Measurements from ENCODE around the gene C19orf38. TPM values are rescaled to one million over a fixed set of nuclear protein-coding genes. Genes with fewer than 3 reads are reported as not detected.

The C19orf38 gene
- total RNA-seq, 2 experiments from 2014 or later, result 1.8 to 2.1 TPM

DNA sequence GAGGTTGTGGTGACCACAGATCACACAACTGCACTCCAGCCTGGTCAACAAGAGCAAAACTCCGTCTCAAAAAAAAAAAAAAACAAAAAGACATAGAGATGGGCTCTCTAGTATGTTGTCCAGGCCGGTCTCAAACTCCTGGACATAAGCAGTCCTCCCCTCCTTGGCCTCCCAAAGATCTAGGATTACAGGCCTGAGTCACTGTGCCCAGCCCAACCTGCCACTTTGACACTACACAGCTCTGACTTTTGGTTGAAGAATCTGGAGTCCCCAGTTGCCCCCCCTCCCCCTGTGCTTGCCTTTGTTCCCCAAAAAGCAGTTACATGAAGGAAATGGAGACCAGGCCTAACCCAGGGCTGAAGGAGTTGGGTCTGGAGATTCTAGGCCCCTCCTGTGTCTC is 36.1 kb downstream of the C19orf38 start:
- ATAC-seq (ENCODE audit: poor library complexity) (no peak), DNase-seq (no peak)
- TF ChIP-seq, protein P1, sequence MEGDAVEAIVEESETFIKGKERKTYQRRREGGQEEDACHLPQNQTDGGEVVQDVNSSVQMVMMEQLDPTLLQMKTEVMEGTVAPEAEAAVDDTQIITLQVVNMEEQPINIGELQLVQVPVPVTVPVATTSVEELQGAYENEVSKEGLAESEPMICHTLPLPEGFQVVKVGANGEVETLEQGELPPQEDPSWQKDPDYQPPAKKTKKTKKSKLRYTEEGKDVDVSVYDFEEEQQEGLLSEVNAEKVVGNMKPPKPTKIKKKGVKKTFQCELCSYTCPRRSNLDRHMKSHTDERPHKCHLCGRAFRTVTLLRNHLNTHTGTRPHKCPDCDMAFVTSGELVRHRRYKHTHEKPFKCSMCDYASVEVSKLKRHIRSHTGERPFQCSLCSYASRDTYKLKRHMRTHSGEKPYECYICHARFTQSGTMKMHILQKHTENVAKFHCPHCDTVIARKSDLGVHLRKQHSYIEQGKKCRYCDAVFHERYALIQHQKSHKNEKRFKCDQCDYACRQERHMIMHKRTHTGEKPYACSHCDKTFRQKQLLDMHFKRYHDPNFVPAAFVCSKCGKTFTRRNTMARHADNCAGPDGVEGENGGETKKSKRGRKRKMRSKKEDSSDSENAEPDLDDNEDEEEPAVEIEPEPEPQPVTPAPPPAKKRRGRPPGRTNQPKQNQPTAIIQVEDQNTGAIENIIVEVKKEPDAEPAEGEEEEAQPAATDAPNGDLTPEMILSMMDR (IDR thresholded peaks at IDR 0.05), result no peak
- no peaks in the 10 kb centered on the region for H3K27me3 ChIP-seq (ENCODE audit: control insufficient read depth in 1 of 2, insufficient read depth in 2 of 2, low read length in 2 of 2)
- POLR2A ChIA-PET, result no interaction called here
- CTCF ChIA-PET, result no interaction called here
- Mint-ChIP-seq H3K9me3 (no peaks in the 10 kb centered on the region), H3K4me3 (no peak overlapping the region), H3K4me1 (ENCODE audit: low read depth) (peaks cover 3% of the 10 kb centered on the region), H3K27me3 (no peaks in the 10 kb centered on the region), H3K27ac (no peak overlapping the region), H3K36me3 (ENCODE audit: low read depth) (no peaks in the 10 kb centered on the region)
- H3K36me3 ChIP-seq (ENCODE audit: insufficient read depth, low read length), result peaks cover 7% of the 10 kb centered on the region
- H3K27ac ChIP-seq (ENCODE audit: low read depth in 1 of 2, low read length in 2 of 2), result no peak overlapping the region
- H3K4me1 ChIP-seq (ENCODE audit: insufficient read depth, low read length), result peaks cover 6% of the 10 kb centered on the region
- H3K9me3 ChIP-seq (ENCODE audit: control insufficient read depth in 1 of 2, insufficient read depth in 1 of 2, low read length in 2 of 2), result no peaks in the 10 kb centered on the region
- no peak overlapping the region for H3K4me3 ChIP-seq (ENCODE audit: low read length)
- intact Hi-C loops (cut with DNase I, micrococcal nuclease), result no loop called here

DNA sequence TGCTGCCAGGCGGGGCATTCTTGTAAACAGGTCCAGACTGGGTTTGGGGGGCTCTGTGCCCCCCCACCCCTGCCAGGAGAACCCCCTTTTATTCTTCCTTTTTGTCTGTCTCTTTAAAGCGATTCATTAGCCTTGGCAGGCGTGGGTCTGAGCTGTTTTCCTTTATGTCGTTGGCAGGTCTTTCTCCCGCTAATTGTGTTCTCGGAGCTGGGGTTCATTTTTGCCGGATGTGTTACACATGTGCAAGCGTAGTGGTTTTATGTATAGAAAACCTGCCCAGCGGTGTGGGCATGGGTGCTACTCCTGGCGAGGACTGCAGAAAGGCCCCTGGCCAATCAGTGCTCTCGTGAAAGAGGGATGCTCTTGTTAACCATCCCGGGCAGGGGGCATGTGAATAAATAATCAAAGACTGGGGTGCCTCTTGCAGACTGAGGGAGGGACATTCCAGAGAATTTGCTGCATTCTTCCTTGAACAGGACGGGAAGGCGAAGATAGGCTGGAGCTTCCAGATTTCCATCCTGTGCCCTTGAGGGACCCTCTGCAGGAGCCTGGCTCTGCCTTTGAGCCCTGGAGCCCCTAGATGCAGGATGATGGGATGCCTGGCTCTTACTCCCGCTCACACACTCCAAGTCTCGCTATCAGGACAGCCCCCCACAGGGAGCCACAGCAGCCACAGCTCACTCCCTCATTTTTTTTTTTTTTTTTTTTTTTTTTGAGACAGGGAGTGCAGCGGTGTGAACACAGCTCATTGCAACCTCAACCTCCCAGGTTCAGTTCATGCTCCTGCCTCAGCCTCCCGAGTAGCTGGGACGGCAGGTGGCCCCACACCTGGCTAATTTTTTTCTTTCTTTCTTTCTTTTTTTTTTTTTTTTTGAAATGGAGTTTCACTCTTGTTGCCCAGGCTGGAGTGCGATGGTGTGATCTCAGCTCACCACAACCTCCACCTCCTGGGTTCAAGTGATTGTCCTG is 37.3 kb downstream of the C19orf38 start:
- Mint-ChIP-seq H3K4me3 (no peak overlapping the region), H3K27ac (no peak overlapping the region), H3K4me1 (ENCODE audit: low read depth) (no peaks in the 10 kb centered on the region), H3K36me3 (ENCODE audit: low read depth) (no peaks in the 10 kb centered on the region), H3K27me3 (no peaks in the 10 kb centered on the region), H3K9me3 (no peaks in the 10 kb centered on the region)
- Histone ChIP-seq H3K9me3 (ENCODE audit: control insufficient read depth in 1 of 2, insufficient read depth in 1 of 2, low read length in 2 of 2) (no peaks in the 10 kb centered on the region), H3K4me3 (ENCODE audit: low read length) (no peak overlapping the region), H3K27ac (ENCODE audit: low read depth in 1 of 2, low read length in 2 of 2) (no peak overlapping the region), H3K27me3 (ENCODE audit: control insufficient read depth in 1 of 2, insufficient read depth in 2 of 2, low read length in 2 of 2) (no peaks in the 10 kb centered on the region), H3K4me1 (ENCODE audit: insufficient read depth, low read length) (no peaks in the 10 kb centered on the region), H3K36me3 (ENCODE audit: insufficient read depth, low read length) (peaks cover 2% of the 10 kb centered on the region)
- intact Hi-C loops (cut with DNase I, micrococcal nuclease), result no loop called here
- TF ChIP-seq, protein P1 (IDR thresholded peaks at IDR 0.05), result no peak
- DNase-seq (no peak), ATAC-seq (ENCODE audit: poor library complexity) (no peak)
- ChIA-PET CTCF (no interaction called here), POLR2A (no interaction called here)

DNA sequence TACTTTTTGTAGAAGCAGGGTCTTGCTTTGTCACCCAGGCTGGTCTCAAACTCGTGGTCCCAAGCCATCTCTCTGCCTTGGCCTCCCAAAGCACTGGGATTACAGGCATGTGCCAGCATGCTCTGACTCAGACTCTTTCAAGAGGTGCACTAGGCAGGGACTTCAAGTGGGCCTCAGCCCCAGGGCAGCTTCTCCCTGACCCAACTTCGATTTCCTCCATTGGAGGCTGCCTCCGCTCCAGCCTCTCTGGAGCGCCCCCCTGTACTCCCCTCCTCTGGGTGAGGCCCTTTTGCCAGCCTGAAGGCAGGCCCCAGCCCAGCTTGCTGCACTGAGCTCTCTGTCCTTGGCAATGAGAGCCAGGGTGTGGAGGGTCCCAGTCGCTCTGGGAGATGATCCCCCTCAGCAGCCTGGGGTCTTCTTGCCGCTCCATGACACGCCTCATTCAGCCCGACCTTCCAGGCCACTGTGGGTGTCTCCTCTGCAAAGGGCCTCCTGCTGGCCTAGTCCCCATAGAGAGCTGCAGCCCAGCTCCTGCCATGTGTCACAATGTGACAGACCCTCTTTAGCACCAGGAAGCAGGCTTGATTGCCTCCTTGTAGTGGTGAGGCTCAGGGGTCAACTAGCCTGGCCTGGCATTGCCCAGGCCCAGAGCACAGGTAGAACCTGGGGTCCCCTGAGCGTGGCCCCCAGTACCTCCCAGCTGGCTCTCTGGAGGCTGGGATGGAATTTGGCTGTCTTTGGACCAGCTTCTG is 39.6 kb downstream of the C19orf38 start:
- Mint-ChIP-seq H3K4me1 (ENCODE audit: low read depth) (no peaks in the 10 kb centered on the region), H3K9me3 (no peaks in the 10 kb centered on the region), H3K27ac (no peak overlapping the region), H3K27me3 (no peaks in the 10 kb centered on the region), H3K36me3 (ENCODE audit: low read depth) (no peaks in the 10 kb centered on the region), H3K4me3 (no peak overlapping the region)
- intact Hi-C loops (cut with DNase I, micrococcal nuclease), result no loop called here
- POLR2A ChIA-PET, result interaction anchor here (1.4 kb wide), 1 partner anchor 15 kb away, joined by 4 read pairs; no protein-coding TSS in a partner anchor
- H3K27ac ChIP-seq (ENCODE audit: low read depth in 1 of 2, low read length in 2 of 2), result no peak overlapping the region
- ATAC-seq (ENCODE audit: poor library complexity) (no peak), DNase-seq (no peak)
- H3K9me3 ChIP-seq (ENCODE audit: control insufficient read depth in 1 of 2, insufficient read depth in 1 of 2, low read length in 2 of 2), result no peaks in the 10 kb centered on the region
- H3K4me1 ChIP-seq (ENCODE audit: insufficient read depth, low read length), result no peaks in the 10 kb centered on the region
- no peaks in the 10 kb centered on the region for H3K27me3 ChIP-seq (ENCODE audit: control insufficient read depth in 1 of 2, insufficient read depth in 2 of 2, low read length in 2 of 2)
- TF ChIP-seq, protein P1 (IDR thresholded peaks at IDR 0.05), result no peak
- H3K4me3 ChIP-seq (ENCODE audit: low read length), result no peak overlapping the region
- H3K36me3 ChIP-seq (ENCODE audit: insufficient read depth, low read length), result peaks cover 2% of the 10 kb centered on the region
- CTCF ChIA-PET, result interaction anchor here (1.1 kb wide), 1 partner anchor 24 kb away, joined by 3 read pairs; no protein-coding TSS in a partner anchor
